Mesothelial cell of epicardium (in vitro differentiated cells): ENCODE data around the gene DCAF16. TPM values are rescaled to one million over a fixed set of nuclear protein-coding genes. Genes with fewer than 3 reads are reported as not detected.

Experiments used
- DNase-seq, 2 experiments: peaks; one replicate each; pipeline ENCODE4 v3.0.0; 2021; ENCODE audit warnings: low spot score in 2 of 2; ENCODE audit not compliant: unreplicated experiment in 2 of 2
- H3K27ac Mint-ChIP-seq: 2 replicates; pipeline ENCODE4 v1.8.0; 2021; ENCODE audit warnings: mixed read lengths
- H3K27me3 Mint-ChIP-seq: 2 replicates; pipeline ENCODE4 v1.8.0; 2021; ENCODE audit warnings: low read depth, mixed read lengths
- H3K36me3 Mint-ChIP-seq: 2 replicates; pipeline ENCODE4 v1.8.0; 2021; ENCODE audit warnings: mixed read lengths
- H3K4me1 Mint-ChIP-seq: 2 replicates; pipeline ENCODE4 v1.8.0; 2021; ENCODE audit warnings: mixed read lengths
- H3K4me3 Mint-ChIP-seq: 2 replicates; pipeline ENCODE4 v1.8.0; 2021; ENCODE audit warnings: mild to moderate bottlenecking, moderate library complexity, mixed read lengths
- H3K9me3 Mint-ChIP-seq: 2 replicates; pipeline ENCODE4 v1.8.0; 2021; ENCODE audit warnings: mixed read lengths
- total RNA-seq: library from RNA; stranded (reverse); gene quantifications from 3 replicates; pipeline ENCODE4 v1.2.1, GENCODE V29; 2021
- TF ChIP-seq, protein P1 (sequence below): fragments of 200-600 bp; sonication (generic); IDR thresholded peaks from one replicate; pipeline ENCODE4 v1.5.0; 2021; ENCODE audit warnings: antibody characterized with exemption; ENCODE audit not compliant: unreplicated experiment

DCAF16 gene
- total RNA-seq, 1 donor from 2014 or later: 78.8 TPM

DNA sequence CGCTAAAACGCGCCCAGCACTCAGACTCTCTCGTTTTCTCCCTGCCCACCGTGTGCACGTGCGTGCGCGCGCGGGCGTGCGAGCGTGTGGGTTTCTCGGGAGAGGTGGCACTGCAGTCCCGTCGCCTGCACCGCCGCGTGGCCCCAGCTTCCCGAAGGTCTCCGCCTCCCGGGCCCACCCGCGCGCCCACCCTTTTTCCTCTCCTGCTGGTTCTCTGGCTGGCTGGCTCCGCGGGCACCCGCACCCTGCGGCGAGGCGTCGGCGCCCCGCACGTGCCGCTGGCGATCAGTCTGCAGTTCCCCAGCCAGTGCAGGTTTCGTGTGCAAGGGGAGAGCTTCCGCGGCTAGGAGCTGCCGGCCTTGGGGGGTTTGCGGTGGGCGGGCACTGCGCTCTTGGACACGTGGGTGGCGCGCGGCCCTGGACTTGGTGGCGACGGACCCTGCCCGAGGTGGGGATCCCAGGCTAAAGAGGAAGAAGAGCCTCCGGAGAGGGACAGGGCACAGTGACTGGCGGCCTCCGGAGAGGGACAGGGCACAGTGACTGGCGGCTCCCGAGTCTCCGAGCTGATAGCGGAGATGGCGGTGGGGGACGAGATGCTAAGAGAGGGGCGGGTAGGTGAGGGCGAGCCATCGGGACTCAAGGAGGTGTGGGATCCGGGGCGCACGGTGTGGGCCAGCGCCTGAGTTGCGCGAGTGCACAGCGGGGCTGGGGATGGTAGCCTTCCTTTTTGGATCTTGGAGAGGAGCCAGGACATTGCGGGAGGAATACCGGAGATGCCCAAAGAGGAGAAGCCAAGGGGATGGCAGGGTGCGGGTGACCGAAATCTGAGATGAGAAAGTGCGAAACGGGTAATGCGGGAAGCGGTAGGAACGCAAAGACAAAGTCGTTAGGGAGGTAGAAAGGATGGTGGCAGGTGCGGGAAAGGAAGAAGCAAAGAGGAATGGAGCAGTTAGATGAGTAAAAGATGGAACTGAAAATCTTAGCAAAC lies 29.0 kb downstream of the DCAF16 start, which contains the start of gene FAM184B:
FAM184B (minus strand) TSS at position 322 of the 988 bp plus-strand sequence. CDS start 322 bp downstream, outside the sequence.
- peak in 1 of 2 experiments; percentile 43 for DNase-seq
- Mint-ChIP-seq H3K36me3 (no peaks in the 10 kb centered on the region), H3K27ac (no peak within 1 kb of the TSS), H3K27me3 (peaks cover 73% of the 10 kb centered on the region), H3K4me1 (peaks cover 9% of the 10 kb centered on the region), H3K4me3 (peak within 1 kb of the TSS; percentile 54), H3K9me3 (peaks cover 3% of the 10 kb centered on the region)
- TF ChIP-seq, protein P1, sequence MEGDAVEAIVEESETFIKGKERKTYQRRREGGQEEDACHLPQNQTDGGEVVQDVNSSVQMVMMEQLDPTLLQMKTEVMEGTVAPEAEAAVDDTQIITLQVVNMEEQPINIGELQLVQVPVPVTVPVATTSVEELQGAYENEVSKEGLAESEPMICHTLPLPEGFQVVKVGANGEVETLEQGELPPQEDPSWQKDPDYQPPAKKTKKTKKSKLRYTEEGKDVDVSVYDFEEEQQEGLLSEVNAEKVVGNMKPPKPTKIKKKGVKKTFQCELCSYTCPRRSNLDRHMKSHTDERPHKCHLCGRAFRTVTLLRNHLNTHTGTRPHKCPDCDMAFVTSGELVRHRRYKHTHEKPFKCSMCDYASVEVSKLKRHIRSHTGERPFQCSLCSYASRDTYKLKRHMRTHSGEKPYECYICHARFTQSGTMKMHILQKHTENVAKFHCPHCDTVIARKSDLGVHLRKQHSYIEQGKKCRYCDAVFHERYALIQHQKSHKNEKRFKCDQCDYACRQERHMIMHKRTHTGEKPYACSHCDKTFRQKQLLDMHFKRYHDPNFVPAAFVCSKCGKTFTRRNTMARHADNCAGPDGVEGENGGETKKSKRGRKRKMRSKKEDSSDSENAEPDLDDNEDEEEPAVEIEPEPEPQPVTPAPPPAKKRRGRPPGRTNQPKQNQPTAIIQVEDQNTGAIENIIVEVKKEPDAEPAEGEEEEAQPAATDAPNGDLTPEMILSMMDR: no peak

DNA sequence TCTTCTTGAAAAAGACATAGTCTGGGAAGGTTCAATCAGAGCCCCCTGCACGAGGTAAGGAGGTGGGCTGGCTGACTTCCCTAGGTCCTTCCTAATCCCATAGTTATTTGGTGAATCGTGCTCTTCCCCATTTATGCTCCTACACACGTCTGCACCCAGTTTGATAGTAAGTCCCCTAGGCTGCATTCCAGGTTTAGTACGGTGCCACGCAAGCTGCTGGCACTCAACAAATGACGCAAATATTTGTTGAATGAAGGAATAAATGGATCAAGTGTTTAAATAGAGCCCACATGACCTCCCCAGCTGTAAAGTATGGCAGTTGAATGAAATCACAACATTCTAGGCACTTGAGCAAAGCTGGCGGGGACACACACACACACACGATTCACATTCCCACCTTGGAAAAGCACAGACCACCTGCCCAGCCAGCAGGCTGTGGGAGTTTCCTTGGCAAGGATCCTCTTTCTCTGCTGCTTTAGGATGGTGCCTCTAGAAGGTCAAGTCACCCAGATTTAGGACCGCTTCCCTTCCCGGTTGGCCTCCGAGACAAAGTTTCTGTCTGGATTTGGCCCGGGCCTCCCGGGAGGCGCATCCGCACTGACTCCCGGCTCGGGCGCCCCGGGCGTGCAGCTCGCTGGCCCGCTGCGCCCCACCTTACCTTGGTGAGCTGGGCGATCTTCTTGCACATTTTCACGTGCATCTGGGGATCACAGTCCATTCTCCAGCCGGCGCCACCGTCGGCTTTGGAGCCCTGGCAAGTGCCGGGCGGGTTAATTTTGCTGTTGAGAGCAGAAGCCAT lies 29.9 kb downstream of the DCAF16 start:
- H3K9me3 Mint-ChIP-seq: peaks cover 3% of the 10 kb centered on the region
- no peak for DNase-seq
- TF ChIP-seq, protein P1: no peak
- peaks cover 74% of the 10 kb centered on the region for H3K27me3 Mint-ChIP-seq
- peaks cover 9% of the 10 kb centered on the region for H3K4me1 Mint-ChIP-seq
- H3K4me3 Mint-ChIP-seq: peak overlapping the region; percentile 54
- no peaks in the 10 kb centered on the region for H3K36me3 Mint-ChIP-seq
- H3K27ac Mint-ChIP-seq: no peak overlapping the region

DNA sequence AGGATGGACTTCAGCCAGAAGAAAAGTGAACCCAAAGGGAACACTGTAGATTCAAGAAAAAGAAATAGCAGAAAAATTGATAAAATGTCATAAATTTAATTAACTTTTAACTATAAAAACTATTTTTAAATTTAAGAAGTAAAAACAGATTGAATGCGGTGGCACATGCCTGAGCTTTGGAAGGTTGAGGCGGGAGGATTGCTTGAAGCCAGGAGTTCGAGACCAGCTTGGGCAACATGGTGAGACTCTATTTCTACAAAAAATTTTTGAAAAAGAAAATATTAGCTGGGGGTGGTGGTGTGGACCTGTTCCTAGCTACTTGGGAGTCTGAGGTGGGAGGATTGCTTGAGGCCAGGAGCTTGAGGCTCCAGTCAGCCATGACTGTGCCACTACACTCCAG lies 32.1 kb downstream of the DCAF16 start:
- TF ChIP-seq, protein P1: no peak

DNA sequence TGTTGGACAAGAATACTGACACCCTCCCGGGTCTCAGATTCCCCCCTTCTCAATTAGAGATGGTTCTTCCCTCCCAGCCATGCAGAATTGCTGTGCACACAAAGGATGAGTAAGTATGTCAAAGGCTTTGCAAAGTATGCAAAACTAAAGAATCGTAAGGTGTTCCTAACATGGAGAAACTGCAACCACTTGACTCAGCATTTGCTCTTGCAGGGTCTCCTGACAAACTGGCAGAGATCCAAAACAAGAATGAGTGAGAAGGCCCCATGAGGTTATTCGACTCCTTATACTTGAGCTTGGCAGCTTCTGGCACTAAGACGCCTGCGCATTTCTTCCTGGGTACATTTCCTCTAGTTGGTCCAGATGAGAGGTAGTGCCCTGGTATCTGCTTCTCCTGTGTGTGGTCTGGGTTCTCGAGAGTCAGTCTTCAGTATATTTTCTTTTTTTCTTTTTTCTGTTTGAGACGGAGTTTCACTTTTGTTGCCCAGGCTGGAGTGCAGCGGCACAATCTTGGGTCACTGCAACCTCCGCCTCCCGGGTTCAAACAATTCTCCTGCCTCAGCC lies 37.3 kb downstream of the DCAF16 start:
- Mint-ChIP-seq H3K9me3 (peaks cover 3% of the 10 kb centered on the region), H3K36me3 (no peaks in the 10 kb centered on the region), H3K4me3 (no peak overlapping the region), H3K27me3 (peaks cover 25% of the 10 kb centered on the region), H3K27ac (no peak overlapping the region), H3K4me1 (no peaks in the 10 kb centered on the region)
- TF ChIP-seq, protein P1: no peak
- DNase-seq: no peak

More for the DNA sequence above, 32.1 kb downstream of the DCAF16 start:
- peaks cover 9% of the 10 kb centered on the region for H3K4me1 Mint-ChIP-seq
- H3K4me3 Mint-ChIP-seq: no peak overlapping the region
- no peak overlapping the region for H3K27ac Mint-ChIP-seq
- H3K27me3 Mint-ChIP-seq: peaks cover 74% of the 10 kb centered on the region
- peaks cover 3% of the 10 kb centered on the region for H3K9me3 Mint-ChIP-seq
- H3K36me3 Mint-ChIP-seq: no peaks in the 10 kb centered on the region
- no peak for DNase-seq

DNA sequence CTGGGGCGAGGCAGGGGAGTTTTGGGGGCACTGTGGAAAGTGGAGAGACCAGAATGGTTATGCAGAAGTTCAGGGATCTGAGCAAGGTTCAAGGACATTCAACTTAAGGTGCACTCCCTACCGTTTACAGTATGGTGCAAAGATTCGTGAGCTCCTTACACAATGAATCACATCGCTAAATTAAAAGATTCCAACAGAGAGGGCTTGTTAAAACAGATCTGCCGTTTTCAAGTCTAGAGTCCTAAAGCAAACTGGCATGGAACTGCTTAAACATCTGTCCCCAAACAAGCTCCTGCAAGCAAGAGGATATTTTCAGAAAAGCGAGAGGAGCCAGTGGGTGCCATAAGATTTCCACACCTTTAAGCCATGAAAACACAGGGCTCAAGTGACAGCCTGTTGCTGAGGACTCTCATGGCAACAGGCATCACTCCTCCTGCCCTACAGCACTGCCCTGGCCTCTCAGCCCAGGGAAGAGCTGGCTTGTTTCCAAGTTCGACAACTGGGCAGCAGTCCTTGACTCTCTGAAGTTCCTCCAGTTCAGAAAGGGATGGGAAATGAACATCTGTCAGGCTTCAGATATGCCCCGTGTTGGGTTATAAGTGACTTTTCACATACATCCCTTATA lies 39.2 kb downstream of the DCAF16 start:
- Mint-ChIP-seq H3K36me3 (no peaks in the 10 kb centered on the region), H3K4me3 (no peak overlapping the region), H3K27ac (no peak overlapping the region), H3K27me3 (peaks cover 8% of the 10 kb centered on the region), H3K9me3 (no peaks in the 10 kb centered on the region), H3K4me1 (no peaks in the 10 kb centered on the region)
- DNase-seq: no peak
- TF ChIP-seq, protein P1: no peak
